PC-3 (cell line): ENCODE data around the gene SOX5. TPM values are rescaled to one million over a fixed set of nuclear protein-coding genes. Genes with fewer than 3 reads are reported as not detected.

Source experiments
- ATAC-seq: fragments of 200-7000 bp; cut with Tn5 transposase; 2 replicates; pipeline ENCODE4 v1.9.1; 2020; ENCODE audit warnings: mild to moderate bottlenecking, moderate library complexity
- BruUV-seq: library from RNA; stranded (reverse); fragments of 400-500 nt; replicated peaks from 2 replicates; lab custom pipeline; 2021; lab: Mats Ljungman, UMichigan
- CTCF ChIA-PET: fragments of 300-600 bp; sonication (Branson Sonifier 250); formaldehyde crosslinking; loops from one replicate; lab custom pipeline; 2022; ENCODE audit warnings: antibody characterized with exemption; lab: Charles Lee
- POLR2A ChIA-PET: fragments of 300-600 bp; sonication (Branson Sonifier 250); formaldehyde crosslinking; loops from one replicate; lab custom pipeline; 2022; ENCODE audit warnings: antibody characterized with exemption; ENCODE audit not compliant: unreplicated experiment; lab: Charles Lee
- DNase-seq: peaks from one replicate; pipeline ENCODE4 v3.0.0-alpha.2; 2015
- H2AFZ ChIP-seq: fragments of 300-600 bp; sonication (generic); 2 replicates; pipeline ENCODE4 v1.6.0; 2016; ENCODE audit warnings: antibody characterized with exemption, low read length
- H3F3A ChIP-seq: fragments of 300-600 bp; sonication (generic); one replicate; pipeline ENCODE4 v1.6.0; 2017; ENCODE audit warnings: antibody characterized with exemption, low read length, control low read depth, mild to moderate bottlenecking; ENCODE audit not compliant: unreplicated experiment
- H3K27ac ChIP-seq: fragments of 300-600 bp; sonication (generic); 2 replicates; pipeline ENCODE4 v1.5.1; 2016; ENCODE audit warnings: mild to moderate bottlenecking, low read length
- H3K27me3 ChIP-seq: fragments of 300-600 bp; sonication (generic); 2 replicates; pipeline ENCODE4 v1.6.1; 2016; ENCODE audit warnings: low read length, mixed read lengths
- H3K36me3 ChIP-seq: fragments of 300-600 bp; sonication (generic); 2 replicates; pipeline ENCODE4 v1.6.1; 2016; ENCODE audit warnings: low read depth, mixed run types, low read length, mixed read lengths
- H3K4me1 ChIP-seq: fragments of 300-600 bp; sonication (generic); 2 replicates; pipeline ENCODE4 v1.5.1; 2016; ENCODE audit warnings: low read length; ENCODE audit not compliant: insufficient read depth
- H3K4me2 ChIP-seq: fragments of 300-600 bp; sonication (generic); 2 replicates; pipeline ENCODE4 v1.6.0; 2016; ENCODE audit warnings: low read length
- H3K4me3 ChIP-seq: fragments of 300-600 bp; sonication (generic); 2 replicates; pipeline ENCODE4 v1.5.1; 2016; ENCODE audit warnings: mild to moderate bottlenecking, low read length, mixed read lengths
- H3K79me2 ChIP-seq: fragments of 300-600 bp; sonication (generic); 2 replicates; pipeline ENCODE4 v1.6.1; 2017; ENCODE audit warnings: low read length, mixed read lengths
- H3K9ac ChIP-seq: fragments of 300-600 bp; sonication (generic); 2 replicates; pipeline ENCODE4 v1.6.0; 2016; ENCODE audit warnings: mild to moderate bottlenecking, low read length
- H3K9me2 ChIP-seq: fragments of 300-600 bp; sonication (generic); replicated peaks from 2 replicates; pipeline ENCODE4 v1.6.1; 2016; ENCODE audit warnings: mixed run types, low read length, mixed read lengths
- H3K9me3 ChIP-seq: fragments of 300-600 bp; sonication (generic); 2 replicates; pipeline ENCODE4 v1.6.1; 2016; ENCODE audit warnings: low read length, mixed read lengths
- H4K20me1 ChIP-seq: fragments of 300-600 bp; sonication (generic); 2 replicates; pipeline ENCODE4 v1.6.1; 2016; ENCODE audit warnings: low read length, mixed read lengths
- EZH2 ChIP-seq: fragments of 300-600 bp; sonication (generic); IDR thresholded peaks from one replicate; pipeline ENCODE4 v1.6.1; 2017; ENCODE audit warnings: antibody characterized with exemption, mild to moderate bottlenecking, low read length; ENCODE audit not compliant: unreplicated experiment
- EZH2phosphoT487 ChIP-seq: fragments of 300-600 bp; sonication (generic); IDR thresholded peaks from 2 replicates; pipeline ENCODE4 v1.6.1; 2018; ENCODE audit warnings: mild to moderate bottlenecking, antibody characterized with exemption, low read length, borderline replicate concordance
- intact Hi-C: fragments of 100-400 bp; cut with micrococcal nuclease; formaldehyde crosslinking; loops from 2 replicates; pipeline ENCODE4 v1.9.0; 2023
- total RNA-seq: library from RNA; depleted of rRNA; stranded (reverse); fragments of >200 nt; gene quantifications from 2 replicates; pipeline ENCODE4 v1.2.3, GENCODE V29; 2014
- TF ChIP-seq, protein P1 (sequence below): fragments of 300-600 bp; sonication (generic); conservative IDR thresholded peaks from 2 replicates; pipeline ENCODE4 v1.5.1; 2017; ENCODE audit warnings: antibody characterized with exemption, low read depth, mild to moderate bottlenecking, low read length

SOX5 gene
- total RNA-seq, 1 experiment from 2014 or later: not detected

DNA sequence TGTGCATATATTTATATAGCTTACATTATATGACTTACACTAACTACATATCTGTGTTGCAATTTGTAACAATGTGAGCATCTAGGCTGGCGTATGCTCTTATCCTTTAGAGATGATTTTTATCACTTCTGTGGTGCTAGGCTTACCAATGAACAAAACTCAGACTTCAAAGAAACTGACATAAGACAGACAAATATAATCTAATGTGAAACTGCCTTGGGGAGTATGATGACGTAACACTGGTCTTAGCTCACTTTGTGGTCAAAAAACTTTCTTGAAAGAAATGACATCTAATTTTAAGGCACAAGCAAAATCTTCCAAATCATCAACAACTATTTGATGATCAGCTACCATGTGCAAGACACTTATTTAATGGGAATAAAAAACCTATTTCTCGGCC, 50.0 kb downstream of the SOX5 start:
- CTCF ChIA-PET: no interaction called here
- H2AFZ ChIP-seq: no peak overlapping the region
- no peaks in the 10 kb centered on the region for H3K9me2 ChIP-seq
- no peak for ATAC-seq
- intact Hi-C loops: no loop called here
- POLR2A ChIA-PET: no interaction called here
- H3K79me2 ChIP-seq: no peaks in the 10 kb centered on the region
- no peaks in the 10 kb centered on the region for H4K20me1 ChIP-seq
- H3K4me3 ChIP-seq: no peak overlapping the region
- H3K27ac ChIP-seq: no peak overlapping the region
- no peaks in the 10 kb centered on the region for H3K27me3 ChIP-seq
- H3K9me3 ChIP-seq: no peaks in the 10 kb centered on the region
- no TSS peak for BruUV-seq
- no peaks in the 10 kb centered on the region for H3F3A ChIP-seq
- TF ChIP-seq, protein P1, sequence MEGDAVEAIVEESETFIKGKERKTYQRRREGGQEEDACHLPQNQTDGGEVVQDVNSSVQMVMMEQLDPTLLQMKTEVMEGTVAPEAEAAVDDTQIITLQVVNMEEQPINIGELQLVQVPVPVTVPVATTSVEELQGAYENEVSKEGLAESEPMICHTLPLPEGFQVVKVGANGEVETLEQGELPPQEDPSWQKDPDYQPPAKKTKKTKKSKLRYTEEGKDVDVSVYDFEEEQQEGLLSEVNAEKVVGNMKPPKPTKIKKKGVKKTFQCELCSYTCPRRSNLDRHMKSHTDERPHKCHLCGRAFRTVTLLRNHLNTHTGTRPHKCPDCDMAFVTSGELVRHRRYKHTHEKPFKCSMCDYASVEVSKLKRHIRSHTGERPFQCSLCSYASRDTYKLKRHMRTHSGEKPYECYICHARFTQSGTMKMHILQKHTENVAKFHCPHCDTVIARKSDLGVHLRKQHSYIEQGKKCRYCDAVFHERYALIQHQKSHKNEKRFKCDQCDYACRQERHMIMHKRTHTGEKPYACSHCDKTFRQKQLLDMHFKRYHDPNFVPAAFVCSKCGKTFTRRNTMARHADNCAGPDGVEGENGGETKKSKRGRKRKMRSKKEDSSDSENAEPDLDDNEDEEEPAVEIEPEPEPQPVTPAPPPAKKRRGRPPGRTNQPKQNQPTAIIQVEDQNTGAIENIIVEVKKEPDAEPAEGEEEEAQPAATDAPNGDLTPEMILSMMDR: no peak
- TF ChIP-seq EZH2: no peak
- no peak for TF ChIP-seq EZH2phosphoT487
- no peaks in the 10 kb centered on the region for H3K36me3 ChIP-seq
- DNase-seq: no peak
- H3K4me2 ChIP-seq: no peak overlapping the region
- no peak overlapping the region for H3K9ac ChIP-seq
- no peaks in the 10 kb centered on the region for H3K4me1 ChIP-seq

DNA sequence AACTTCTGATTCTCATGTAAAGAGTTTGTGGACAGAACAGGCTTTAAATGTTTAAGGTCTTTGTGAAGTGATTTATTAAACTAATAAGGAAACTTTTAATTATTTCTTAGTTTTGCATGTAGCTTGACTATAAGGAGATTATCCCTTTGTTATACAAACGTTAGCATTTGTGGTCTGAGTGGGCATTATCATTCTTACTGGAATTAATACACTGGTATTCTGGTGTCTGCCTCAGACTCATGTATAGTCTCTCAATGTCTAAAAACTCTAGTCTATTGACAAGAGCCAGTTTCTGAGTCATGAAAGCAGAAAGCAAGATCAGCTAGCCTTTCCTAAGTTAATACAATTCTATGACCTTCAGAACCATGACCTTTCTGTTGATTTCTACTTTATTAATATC, 51.3 kb downstream of the SOX5 start:
- no TSS peak for BruUV-seq
- Histone ChIP-seq H3K27me3 (no peaks in the 10 kb centered on the region), H3K9ac (no peak overlapping the region), H3K27ac (no peak overlapping the region), H3K79me2 (no peaks in the 10 kb centered on the region), H3K4me3 (no peak overlapping the region), H2AFZ (no peak overlapping the region), H4K20me1 (no peaks in the 10 kb centered on the region), H3K4me2 (no peak overlapping the region), H3K36me3 (no peaks in the 10 kb centered on the region), H3K4me1 (no peaks in the 10 kb centered on the region), H3K9me3 (no peaks in the 10 kb centered on the region), H3F3A (no peaks in the 10 kb centered on the region), H3K9me2 (no peaks in the 10 kb centered on the region)
- no peak for ATAC-seq
- intact Hi-C loops: no loop called here
- POLR2A ChIA-PET: no interaction called here
- TF ChIP-seq, protein P1: no peak
- TF ChIP-seq EZH2 (no peak), EZH2phosphoT487 (no peak)
- CTCF ChIA-PET: no interaction called here
- DNase-seq: no peak

DNA sequence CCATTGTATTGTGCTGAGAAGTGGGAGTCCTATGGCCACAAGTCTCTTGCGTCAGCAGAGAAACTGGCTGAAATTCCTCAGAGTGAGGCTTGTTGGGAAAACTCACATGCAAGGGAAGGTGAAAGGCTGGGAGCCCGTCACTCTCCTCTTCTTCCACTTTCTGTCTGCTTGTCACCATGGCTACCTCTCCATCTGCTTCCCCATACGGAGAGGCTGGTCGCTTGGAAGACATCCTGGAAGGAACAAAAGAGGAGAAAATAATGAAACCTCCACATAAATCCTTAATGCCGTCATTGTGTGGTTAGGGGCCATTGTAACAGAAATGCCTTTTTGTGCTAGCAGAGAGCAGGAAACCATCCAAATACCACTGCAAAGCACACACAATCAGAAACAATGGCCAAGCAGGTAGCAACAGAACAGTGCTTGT, 53.7 kb downstream of the SOX5 start:
- no peak for TF ChIP-seq EZH2phosphoT487
- TF ChIP-seq EZH2: no peak
- TF ChIP-seq, protein P1: no peak

More for the DNA sequence above, 53.7 kb downstream of the SOX5 start:
- no peaks in the 10 kb centered on the region for H4K20me1 ChIP-seq
- H3K27ac ChIP-seq: no peak overlapping the region
- no peaks in the 10 kb centered on the region for H3K79me2 ChIP-seq
- H3K9ac ChIP-seq: no peak overlapping the region
- no peak overlapping the region for H3K4me2 ChIP-seq
- ATAC-seq (no peak), DNase-seq (no peak)
- no peaks in the 10 kb centered on the region for H3K9me3 ChIP-seq
- no peaks in the 10 kb centered on the region for H3K36me3 ChIP-seq
- no TSS peak for BruUV-seq
- no peaks in the 10 kb centered on the region for H3K27me3 ChIP-seq
- ChIA-PET CTCF (no interaction called here), POLR2A (no interaction called here)
- H3K9me2 ChIP-seq: no peaks in the 10 kb centered on the region
- no peaks in the 10 kb centered on the region for H3K4me1 ChIP-seq
- H3K4me3 ChIP-seq: no peak overlapping the region
- intact Hi-C loops: no loop called here
- H2AFZ ChIP-seq: no peak overlapping the region
- no peaks in the 10 kb centered on the region for H3F3A ChIP-seq
